ENCODE data around the gene RPL26. TPM values are rescaled to one million over a fixed set of nuclear protein-coding genes. Genes with fewer than 3 reads are reported as not detected.

The RPL26 gene
- total and polyA plus RNA-seq, 8 donors, result 608 to 1,890 (median 1,076) TPM

DNA sequence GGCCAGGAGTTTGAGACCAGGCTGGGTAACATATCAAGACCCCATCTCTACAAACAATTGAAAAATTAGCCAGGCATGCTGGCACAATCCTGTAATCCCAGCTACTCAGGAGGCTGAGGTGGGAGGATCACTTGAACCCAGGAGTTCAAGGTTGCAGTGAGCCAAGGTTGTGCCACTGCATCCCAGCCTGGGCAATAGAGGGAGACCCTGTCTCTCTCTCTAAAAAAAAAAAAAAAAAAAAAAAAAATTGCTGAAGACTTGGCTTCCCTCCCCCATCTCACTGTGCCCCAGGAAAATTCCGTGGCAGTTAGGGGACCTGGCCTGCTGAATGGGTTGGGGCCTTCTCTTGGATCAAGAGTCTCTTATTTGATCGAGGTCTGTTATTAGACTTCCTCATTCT lies 43.5 kb downstream of the RPL26 start, which contains the start of gene ODF4:
Gene ODF4 (plus strand): TSS at position 301 of the 400 bp plus-strand sequence. CDS start 212 bp downstream, outside the sequence.
- WGBS, 2 donors, result 70 to 87% methylated on average over 2 of the region's 2 CpGs
- TF ChIP-seq, protein P1, sequence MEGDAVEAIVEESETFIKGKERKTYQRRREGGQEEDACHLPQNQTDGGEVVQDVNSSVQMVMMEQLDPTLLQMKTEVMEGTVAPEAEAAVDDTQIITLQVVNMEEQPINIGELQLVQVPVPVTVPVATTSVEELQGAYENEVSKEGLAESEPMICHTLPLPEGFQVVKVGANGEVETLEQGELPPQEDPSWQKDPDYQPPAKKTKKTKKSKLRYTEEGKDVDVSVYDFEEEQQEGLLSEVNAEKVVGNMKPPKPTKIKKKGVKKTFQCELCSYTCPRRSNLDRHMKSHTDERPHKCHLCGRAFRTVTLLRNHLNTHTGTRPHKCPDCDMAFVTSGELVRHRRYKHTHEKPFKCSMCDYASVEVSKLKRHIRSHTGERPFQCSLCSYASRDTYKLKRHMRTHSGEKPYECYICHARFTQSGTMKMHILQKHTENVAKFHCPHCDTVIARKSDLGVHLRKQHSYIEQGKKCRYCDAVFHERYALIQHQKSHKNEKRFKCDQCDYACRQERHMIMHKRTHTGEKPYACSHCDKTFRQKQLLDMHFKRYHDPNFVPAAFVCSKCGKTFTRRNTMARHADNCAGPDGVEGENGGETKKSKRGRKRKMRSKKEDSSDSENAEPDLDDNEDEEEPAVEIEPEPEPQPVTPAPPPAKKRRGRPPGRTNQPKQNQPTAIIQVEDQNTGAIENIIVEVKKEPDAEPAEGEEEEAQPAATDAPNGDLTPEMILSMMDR (IDR thresholded peaks at IDR 0.05), result no peak
- FAIRE-seq, result no peak
- H3K9me3 ChIP-seq, result no peaks in the 10 kb centered on the region
- H3K4me3 ChIP-seq, result no peak within 1 kb of the TSS
- no peak for ATAC-seq
- H3K27me3 ChIP-seq, result no peaks in the 10 kb centered on the region
- DNase-seq, result no peak
- no peak within 1 kb of the TSS for H3K27ac ChIP-seq
- intact Hi-C loops (cut with DNase I), result no loop called here
- no peaks in the 10 kb centered on the region for H3K4me1 ChIP-seq
- no peaks in the 10 kb centered on the region for H3K36me3 ChIP-seq

- Histone ChIP-seq H3K9me3 (no peaks in the 10 kb centered on the region), H3K4me3 (no peak overlapping the region), H3K36me3 (no peaks in the 10 kb centered on the region), H3K27ac (no peak overlapping the region), H3K27me3 (no peaks in the 10 kb centered on the region), H3K4me1 (no peaks in the 10 kb centered on the region)
- intact Hi-C loops (cut with DNase I), result no loop called here
- 85 to 91% methylated on average over 5 of the region's 5 CpGs for WGBS, 2 donors
- TF ChIP-seq, protein P1 (IDR thresholded peaks at IDR 0.05), result no peak
- DNase-seq (no peak), FAIRE-seq (no peak), ATAC-seq (no peak)
Observed at GRCh38 chr17:8338753-8339140, 44.2 kb downstream of the RPL26 start.

DNA sequence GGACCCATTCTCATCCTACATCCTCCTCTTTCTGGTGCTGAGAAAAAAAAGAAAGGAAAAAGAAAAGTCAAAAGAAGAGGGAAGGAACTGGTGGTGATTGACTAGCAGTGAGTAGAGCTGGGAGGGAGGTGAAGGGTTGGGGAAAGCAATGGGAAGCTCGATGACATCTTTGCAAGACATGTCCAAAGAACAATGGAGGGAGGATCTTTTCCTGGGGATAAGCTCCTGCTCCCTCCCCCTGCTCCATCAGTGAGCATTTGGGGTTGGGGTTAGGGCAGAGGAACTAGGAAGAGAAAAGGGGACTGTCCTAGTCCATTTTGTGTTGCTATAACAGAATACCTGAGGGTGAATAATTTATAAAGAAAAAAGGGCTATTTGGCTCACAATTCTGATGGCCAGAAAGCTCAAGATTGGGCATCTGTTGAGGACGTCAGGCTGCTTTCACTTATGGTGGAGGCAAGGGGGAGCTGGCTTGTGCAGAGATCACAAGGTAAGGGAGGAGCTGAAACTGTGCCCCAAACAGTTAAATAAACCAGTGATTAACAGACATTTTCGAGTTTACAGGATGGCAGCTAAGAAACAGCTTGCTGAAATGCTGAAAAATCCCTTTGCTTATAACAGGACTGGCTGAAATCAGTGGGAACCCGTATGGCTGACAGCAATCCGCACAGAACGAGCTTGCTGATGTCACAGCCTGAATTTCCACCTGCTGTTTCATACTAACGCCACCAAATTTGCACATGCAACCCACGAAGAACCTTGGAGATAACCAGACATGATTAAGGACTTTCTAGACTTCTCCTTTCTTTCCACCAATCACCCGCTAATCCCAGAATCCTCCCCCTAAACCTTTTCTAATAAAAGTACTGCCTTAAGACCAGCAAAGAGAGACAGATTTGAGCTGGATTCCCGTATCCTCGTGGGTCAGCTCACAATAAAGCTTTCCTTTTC lies 44.9 kb downstream of the RPL26 start:
- H3K9me3 ChIP-seq, result no peaks in the 10 kb centered on the region
- WGBS, 2 donors, result 40 to 48% methylated on average over 11 of the region's 11 CpGs

DNA sequence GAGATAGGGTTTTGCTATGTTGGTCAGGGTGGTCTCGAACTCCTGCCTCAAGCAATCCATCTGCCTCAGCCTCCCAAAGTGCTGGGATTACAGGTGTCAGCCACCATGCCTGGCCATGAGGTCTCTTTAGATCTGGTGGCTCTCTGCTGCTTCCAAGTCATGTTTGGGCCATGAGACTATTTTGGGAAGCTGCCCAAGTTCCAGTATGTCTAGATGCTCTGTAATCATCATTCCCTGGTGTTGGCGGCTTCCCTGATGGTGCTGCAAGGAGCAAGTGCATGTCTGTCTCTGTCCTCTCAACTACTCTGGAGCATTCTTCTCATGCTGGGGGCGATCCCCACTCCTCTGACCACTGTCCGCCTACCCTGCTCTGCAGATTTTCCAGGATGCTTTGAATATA lies 49.7 kb downstream of the RPL26 start:
- FAIRE-seq (no peak), DNase-seq (no peak), ATAC-seq (no peak)
- Histone ChIP-seq H3K4me3 (no peak overlapping the region), H3K9me3 (no peaks in the 10 kb centered on the region), H3K36me3 (no peaks in the 10 kb centered on the region), H3K4me1 (no peaks in the 10 kb centered on the region), H3K27me3 (no peaks in the 10 kb centered on the region), H3K27ac (no peak overlapping the region)
- TF ChIP-seq, protein P1 (IDR thresholded peaks at IDR 0.05), result no peak
- intact Hi-C loops (cut with DNase I), result no loop called here
- 82 to 88% methylated on average over 4 of the region's 4 CpGs for WGBS, 2 donors

More for the DNA sequence above, 44.9 kb downstream of the RPL26 start:
- Histone ChIP-seq H3K27ac (no peak overlapping the region), H3K4me3 (no peak overlapping the region), H3K4me1 (no peaks in the 10 kb centered on the region), H3K36me3 (no peaks in the 10 kb centered on the region), H3K27me3 (no peaks in the 10 kb centered on the region)
- intact Hi-C loops (cut with DNase I), result no loop called here
- DNase-seq (no peak), ATAC-seq (no peak), FAIRE-seq (no peak)
- TF ChIP-seq, protein P1 (IDR thresholded peaks at IDR 0.05), result no peak

- Histone ChIP-seq H3K9me3 (no peaks in the 10 kb centered on the region), H3K36me3 (no peaks in the 10 kb centered on the region), H3K27me3 (no peaks in the 10 kb centered on the region), H3K4me1 (no peaks in the 10 kb centered on the region), H3K27ac (no peak overlapping the region), H3K4me3 (no peak overlapping the region)
- TF ChIP-seq, protein P1 (IDR thresholded peaks at IDR 0.05), result no peak
- no peak for DNase-seq
- FAIRE-seq, result no peak
- WGBS, 2 donors, result 20 to 35% methylated on average over 5 of the region's 5 CpGs
- intact Hi-C loops (cut with DNase I), result no loop called here
- ATAC-seq, result peak in 1 of 4 donors; percentile 44
Observed at GRCh38 chr17:8332688-8333087, 50.3 kb downstream of the RPL26 start.
